D341Med (cell line): ENCODE data around the gene CDX1.

Experiments
- DNase-seq: peaks from one replicate; pipeline ENCODE4 v3.0.0; 2012; ENCODE audit warnings: low spot score

The CDX1 gene

GRCh38 chr5:150131978-150132694 lies 34.4 kb upstream of the CDX1 start:
- no peak for DNase-seq

GRCh38 chr5:150132740-150133139 lies 33.8 kb upstream of the CDX1 start:
- DNase-seq = no peak

DNA sequence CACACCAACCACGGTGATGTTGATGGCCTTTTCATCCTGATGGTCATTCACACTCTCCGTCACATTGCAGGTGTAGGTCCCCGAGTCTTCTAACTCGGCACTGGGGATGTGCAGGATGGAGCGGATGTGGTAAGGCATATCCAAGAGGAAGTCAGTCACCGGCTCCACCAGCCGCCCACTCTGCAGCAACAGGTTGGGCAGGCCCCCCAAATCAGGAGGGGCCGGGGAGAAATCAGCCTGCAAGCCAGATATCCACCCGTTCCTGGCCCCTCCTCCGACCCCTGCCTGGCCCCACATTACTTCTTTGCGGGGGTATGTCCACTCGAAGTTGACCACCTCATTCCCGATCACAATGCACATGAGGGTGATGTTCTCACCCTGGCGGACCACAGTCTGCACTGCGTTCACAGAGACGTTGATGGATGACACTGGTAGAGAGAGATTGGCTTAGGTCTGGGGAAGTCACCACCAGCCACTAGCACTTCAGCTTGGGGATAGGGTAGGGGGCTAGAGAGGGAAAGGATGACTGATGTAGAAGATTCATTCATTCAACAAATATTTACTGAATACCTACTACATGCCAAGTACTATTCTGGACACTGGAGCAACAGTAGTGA lies 32.9 kb upstream of the CDX1 start:
- no peak for DNase-seq

DNA sequence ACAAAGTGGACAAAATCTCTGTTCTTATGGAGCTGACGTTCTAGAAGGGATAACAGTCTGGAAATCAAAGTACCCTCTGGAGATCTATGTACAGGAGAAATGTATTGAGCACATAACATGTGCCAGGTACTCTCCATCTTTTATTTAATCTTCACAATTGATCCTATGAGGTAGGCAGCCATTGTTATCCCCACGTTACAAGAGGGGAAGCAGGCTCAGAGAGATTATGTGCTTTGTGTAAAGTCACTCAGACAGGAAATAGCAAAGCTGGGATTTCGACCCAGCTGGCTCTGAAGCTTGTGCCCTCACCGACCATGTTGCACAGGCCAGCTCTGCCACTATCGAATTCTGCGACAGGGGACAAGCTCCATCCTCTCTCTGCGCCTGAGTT lies 32.4 kb upstream of the CDX1 start:
- DNase-seq = no peak

GRCh38 chr5:150135557-150136304 lies 30.8 kb upstream of the CDX1 start:
- DNase-seq = no peak

- no peak for DNase-seq
Measured at GRCh38 chr5:150136305-150137167, 30.0 kb upstream of the CDX1 start.

GRCh38 chr5:150137168-150137957 lies 29.2 kb upstream of the CDX1 start:
- no peak for DNase-seq

- DNase-seq = no peak
Measured at GRCh38 chr5:150137997-150138396, 28.6 kb upstream of the CDX1 start.

GRCh38 chr5:150138551-150139265 lies 27.9 kb upstream of the CDX1 start:
- no peak for DNase-seq

GRCh38 chr5:150139334-150139733 lies 27.2 kb upstream of the CDX1 start:
- no peak for DNase-seq

GRCh38 chr5:150140830-150141229 lies 25.7 kb upstream of the CDX1 start:
- no peak for DNase-seq

GRCh38 chr5:150141544-150142184 lies 24.9 kb upstream of the CDX1 start:
- no peak for DNase-seq

- DNase-seq = no peak
Measured at GRCh38 chr5:150142185-150142958, 24.2 kb upstream of the CDX1 start.

DNA sequence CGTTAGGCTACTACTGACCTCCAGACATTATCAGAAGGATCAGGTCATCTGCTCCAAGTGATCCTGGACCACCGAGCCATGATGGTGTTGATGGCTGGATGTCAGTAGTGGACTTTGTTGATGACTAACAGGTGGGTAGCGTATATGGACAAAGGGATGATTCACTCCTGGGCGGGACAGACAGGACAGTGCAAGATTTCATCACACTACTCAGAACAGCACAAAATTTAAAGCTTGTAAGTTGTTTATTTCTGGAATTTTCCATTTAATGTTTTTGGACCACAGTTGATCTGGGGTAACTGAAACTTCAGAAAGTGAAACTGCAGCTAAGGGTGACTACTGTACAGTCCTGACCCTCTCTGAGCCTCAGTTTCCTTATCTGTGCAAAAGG lies 23.6 kb upstream of the CDX1 start:
- DNase-seq = no peak

DNA sequence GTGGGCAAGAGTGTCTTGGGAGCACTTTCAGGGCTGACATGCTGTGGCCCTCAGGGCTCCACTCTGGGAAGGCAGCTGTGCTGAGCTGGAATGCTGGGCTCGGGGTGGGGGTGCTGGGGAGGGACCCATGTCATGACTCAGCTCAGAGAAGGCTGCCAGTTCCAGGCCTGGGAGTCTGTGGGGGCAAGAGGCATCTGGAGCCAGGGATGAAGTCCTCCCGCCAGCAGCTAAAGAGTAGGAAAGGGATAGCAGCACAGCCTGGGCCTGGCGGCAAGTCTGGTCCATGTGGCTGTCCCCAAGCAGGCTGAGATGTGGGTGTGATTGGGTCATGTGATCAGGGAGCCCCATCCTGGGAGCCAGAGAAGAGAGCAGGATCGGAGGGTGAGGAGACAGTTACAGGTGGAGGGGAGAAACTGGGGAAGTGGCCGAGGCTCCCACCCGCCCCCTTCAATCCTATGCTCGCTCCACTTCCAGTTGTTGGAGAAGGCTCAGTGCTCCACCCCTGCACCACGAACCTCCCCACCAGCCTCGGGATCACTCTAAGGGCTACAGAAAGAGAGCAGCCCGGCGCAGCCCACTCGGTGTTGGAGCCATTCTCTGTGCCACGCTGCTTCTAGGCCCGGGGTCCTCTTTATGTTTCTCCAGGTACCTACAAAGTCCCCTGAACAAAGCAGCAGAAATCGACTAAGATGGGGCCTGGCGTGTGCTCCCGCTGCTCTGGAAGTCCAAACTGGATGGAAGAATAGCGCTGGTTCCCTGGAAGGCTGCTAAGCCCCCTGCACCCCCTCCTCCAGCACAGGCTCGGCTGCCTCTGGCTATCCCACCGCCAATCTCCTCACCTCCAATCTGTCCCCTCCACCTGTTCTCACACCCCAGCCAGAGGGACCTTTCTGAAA lies 23.0 kb upstream of the CDX1 start:
- no peak for DNase-seq

DNA sequence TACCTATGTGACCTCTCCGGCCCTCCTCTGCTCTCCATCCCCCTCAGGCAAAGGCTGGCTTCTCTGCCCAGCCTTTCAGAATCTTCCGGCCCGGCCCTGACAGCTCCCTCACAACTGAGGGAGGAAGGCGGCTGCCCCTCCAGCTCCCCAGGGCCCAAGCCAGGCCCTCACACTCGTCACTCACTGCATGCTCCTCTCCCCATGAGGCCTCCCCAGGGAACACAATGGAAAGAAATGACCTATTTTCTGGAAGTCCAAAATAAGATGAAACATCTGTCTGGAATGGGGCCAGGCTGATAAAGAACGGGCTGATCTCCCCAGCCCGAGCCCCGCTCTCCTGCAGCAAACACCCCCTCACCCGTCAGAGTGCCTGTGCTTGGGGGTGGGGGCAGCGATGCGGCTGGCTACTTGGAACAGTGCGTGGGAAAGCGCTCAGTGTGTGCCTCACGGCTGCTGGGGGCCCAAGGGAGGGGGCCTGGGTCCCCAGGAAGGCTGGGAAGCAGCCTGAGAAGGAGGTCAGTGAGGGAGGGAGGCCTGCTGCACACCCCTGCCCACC lies 22.3 kb upstream of the CDX1 start:
- DNase-seq = no peak

GRCh38 chr5:150144879-150145278 lies 21.7 kb upstream of the CDX1 start:
- no peak for DNase-seq

DNA sequence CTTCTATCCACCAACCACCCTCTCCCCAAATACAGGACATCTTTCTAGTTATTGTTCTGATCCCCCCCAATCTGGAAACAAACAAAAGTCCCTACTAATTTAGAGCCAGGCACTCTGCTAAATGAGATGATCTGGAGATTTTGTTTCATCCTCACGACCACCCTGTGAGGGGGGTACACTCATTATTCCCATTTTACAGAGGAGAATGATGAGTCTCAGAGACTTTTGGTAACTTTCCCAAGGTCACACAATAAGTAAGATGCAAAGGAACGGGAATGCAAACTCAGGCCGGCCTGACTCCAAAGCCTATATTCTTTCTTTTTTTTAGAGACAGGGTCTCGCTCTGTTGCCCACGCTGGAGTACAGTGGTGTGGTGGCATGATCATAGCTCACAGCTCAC lies 20.3 kb upstream of the CDX1 start:
- DNase-seq = no peak
